Tibial nerve (tissue), 3 donors: ENCODE measurements around the gene LDHAL6A.

Experiments
- CTCF ChIP-seq, 5 experiments: fragments of 200-600 bp in 3 of 5; fragments of 450-650 bp in 2 of 5; sonication (generic) in 3 of 5; IDR thresholded peaks; one replicate each; pipeline ENCODE4 v1.5.1; 2016 to 2019; ENCODE audit warnings: antibody characterized with exemption in 5 of 5, mild to moderate bottlenecking in 3 of 5, moderate library complexity in 2 of 5
- POLR2A ChIP-seq, 2 donors: fragments of 450-650 bp; IDR thresholded peaks; one replicate each; pipeline ENCODE4 v1.6.1; 2017; ENCODE audit warnings: antibody characterized with exemption in 2 of 2, mild to moderate bottlenecking in 2 of 2, moderate library complexity in 2 of 2

GRCh38 chr11:18429332-18429731 is 26.3 kb upstream of the LDHAL6A start:
- no peak for TF ChIP-seq CTCF (IDR thresholded peaks at IDR 0.05)
- no peak for TF ChIP-seq POLR2A (IDR thresholded peaks at IDR 0.05)
